Measurements from ENCODE around the gene LEF1. TPM values are rescaled to one million over a fixed set of nuclear protein-coding genes. Genes with fewer than 3 reads are reported as not detected.

LEF1 gene
- total RNA-seq, 1 donor from 2014 or later = 1.7 TPM

- TF ChIP-seq, protein P1, sequence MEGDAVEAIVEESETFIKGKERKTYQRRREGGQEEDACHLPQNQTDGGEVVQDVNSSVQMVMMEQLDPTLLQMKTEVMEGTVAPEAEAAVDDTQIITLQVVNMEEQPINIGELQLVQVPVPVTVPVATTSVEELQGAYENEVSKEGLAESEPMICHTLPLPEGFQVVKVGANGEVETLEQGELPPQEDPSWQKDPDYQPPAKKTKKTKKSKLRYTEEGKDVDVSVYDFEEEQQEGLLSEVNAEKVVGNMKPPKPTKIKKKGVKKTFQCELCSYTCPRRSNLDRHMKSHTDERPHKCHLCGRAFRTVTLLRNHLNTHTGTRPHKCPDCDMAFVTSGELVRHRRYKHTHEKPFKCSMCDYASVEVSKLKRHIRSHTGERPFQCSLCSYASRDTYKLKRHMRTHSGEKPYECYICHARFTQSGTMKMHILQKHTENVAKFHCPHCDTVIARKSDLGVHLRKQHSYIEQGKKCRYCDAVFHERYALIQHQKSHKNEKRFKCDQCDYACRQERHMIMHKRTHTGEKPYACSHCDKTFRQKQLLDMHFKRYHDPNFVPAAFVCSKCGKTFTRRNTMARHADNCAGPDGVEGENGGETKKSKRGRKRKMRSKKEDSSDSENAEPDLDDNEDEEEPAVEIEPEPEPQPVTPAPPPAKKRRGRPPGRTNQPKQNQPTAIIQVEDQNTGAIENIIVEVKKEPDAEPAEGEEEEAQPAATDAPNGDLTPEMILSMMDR (IDR thresholded peaks at IDR 0.05) = no peak
- Mint-ChIP-seq H3K36me3 (ENCODE audit: unreplicated experiment) (no peaks in the 10 kb centered on the region), H3K27ac (ENCODE audit: unreplicated experiment) (no peak overlapping the region), H3K4me1 (ENCODE audit: unreplicated experiment) (no peaks in the 10 kb centered on the region), H3K27me3 (ENCODE audit: unreplicated experiment) (peaks cover 12% of the 10 kb centered on the region), H3K9me3 (ENCODE audit: unreplicated experiment) (no peaks in the 10 kb centered on the region), H3K4me3 (ENCODE audit: unreplicated experiment) (no peak overlapping the region)
- no peak for DNase-seq (ENCODE audit: extremely low spot score, unreplicated experiment)
These were observed 42.5 kb upstream of the LEF1 start for GRCh38 chr4:108210989-108211835.

GRCh38 chr4:108209489-108209888 lies 40.8 kb upstream of the LEF1 start:
- TF ChIP-seq, protein P1 (IDR thresholded peaks at IDR 0.05) = no peak
- no peak for DNase-seq (ENCODE audit: extremely low spot score, unreplicated experiment)
- Mint-ChIP-seq H3K36me3 (ENCODE audit: unreplicated experiment) (no peaks in the 10 kb centered on the region), H3K27me3 (ENCODE audit: unreplicated experiment) (peaks cover 21% of the 10 kb centered on the region), H3K27ac (ENCODE audit: unreplicated experiment) (no peak overlapping the region), H3K9me3 (ENCODE audit: unreplicated experiment) (no peaks in the 10 kb centered on the region), H3K4me3 (ENCODE audit: unreplicated experiment) (no peak overlapping the region), H3K4me1 (ENCODE audit: unreplicated experiment) (no peaks in the 10 kb centered on the region)

- TF ChIP-seq, protein P1 (IDR thresholded peaks at IDR 0.05) = no peak
- Mint-ChIP-seq H3K36me3 (ENCODE audit: unreplicated experiment) (no peaks in the 10 kb centered on the region), H3K4me3 (ENCODE audit: unreplicated experiment) (no peak overlapping the region), H3K9me3 (ENCODE audit: unreplicated experiment) (no peaks in the 10 kb centered on the region), H3K4me1 (ENCODE audit: unreplicated experiment) (no peaks in the 10 kb centered on the region), H3K27ac (ENCODE audit: unreplicated experiment) (no peak overlapping the region), H3K27me3 (ENCODE audit: unreplicated experiment) (peaks cover 29% of the 10 kb centered on the region)
- DNase-seq (ENCODE audit: extremely low spot score, unreplicated experiment) = no peak
These were observed 37.1 kb upstream of the LEF1 start for GRCh38 chr4:108205859-108206258.

DNA sequence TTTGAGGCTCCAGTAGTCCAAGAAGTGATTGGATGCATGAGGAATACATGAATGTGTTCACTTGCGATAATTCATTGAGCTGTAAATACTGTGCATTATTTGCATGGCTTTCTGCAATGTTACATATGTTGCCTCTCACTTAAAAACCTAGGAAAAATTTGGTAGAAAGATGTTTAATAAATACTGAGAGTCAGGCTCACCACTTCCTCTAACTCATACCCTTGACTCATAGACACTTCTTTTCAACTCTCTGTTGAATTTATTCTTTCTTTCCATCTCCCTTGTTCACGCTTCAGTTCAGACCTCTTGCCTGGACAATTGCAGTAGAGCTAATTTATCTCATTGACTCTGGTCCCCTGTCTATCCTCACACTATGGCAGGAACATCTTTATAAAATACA lies 35.8 kb upstream of the LEF1 start:
- no peak overlapping the region for H3K4me3 Mint-ChIP-seq (ENCODE audit: unreplicated experiment)
- no peaks in the 10 kb centered on the region for H3K4me1 Mint-ChIP-seq (ENCODE audit: unreplicated experiment)
- H3K27ac Mint-ChIP-seq (ENCODE audit: unreplicated experiment) = no peak overlapping the region
- H3K27me3 Mint-ChIP-seq (ENCODE audit: unreplicated experiment) = peaks cover 26% of the 10 kb centered on the region
- TF ChIP-seq, protein P1 (IDR thresholded peaks at IDR 0.05) = no peak
- no peaks in the 10 kb centered on the region for H3K9me3 Mint-ChIP-seq (ENCODE audit: unreplicated experiment)
- H3K36me3 Mint-ChIP-seq (ENCODE audit: unreplicated experiment) = no peaks in the 10 kb centered on the region
- no peak for DNase-seq (ENCODE audit: extremely low spot score, unreplicated experiment)

GRCh38 chr4:108203377-108203776 lies 34.6 kb upstream of the LEF1 start:
- no peaks in the 10 kb centered on the region for H3K4me1 Mint-ChIP-seq (ENCODE audit: unreplicated experiment)
- no peaks in the 10 kb centered on the region for H3K9me3 Mint-ChIP-seq (ENCODE audit: unreplicated experiment)
- H3K4me3 Mint-ChIP-seq (ENCODE audit: unreplicated experiment) = no peak overlapping the region
- TF ChIP-seq, protein P1 (IDR thresholded peaks at IDR 0.05) = no peak
- H3K27ac Mint-ChIP-seq (ENCODE audit: unreplicated experiment) = no peak overlapping the region
- no peak for DNase-seq (ENCODE audit: extremely low spot score, unreplicated experiment)
- H3K36me3 Mint-ChIP-seq (ENCODE audit: unreplicated experiment) = no peaks in the 10 kb centered on the region
- H3K27me3 Mint-ChIP-seq (ENCODE audit: unreplicated experiment) = peaks cover 23% of the 10 kb centered on the region
